Fibroblast of lung (primary cell): ENCODE measurements around the gene SERPINB1. TPM values are rescaled to one million over a fixed set of nuclear protein-coding genes. Genes with fewer than 3 reads are reported as not detected.
"Not testable (repeated sequence)": the region's sequence is repeated elsewhere in the genome, so short reads cannot be mapped to it uniquely, and the experiment has no call there.

Experiments
- DNase-seq, 2 donors: peaks; one replicate each; pipeline versions ENCODE4 v3.0.0 to v3.0.0-alpha.2; 2010; ENCODE audit warnings: low read depth in 2 of 2
- H2AFZ ChIP-seq: 2 replicates; pipeline ENCODE4 v1.5.1; 2012; ENCODE audit warnings: low read length, control low read depth, inconsistent platforms
- H3K27ac ChIP-seq: 2 replicates; pipeline ENCODE4 v1.5.1; 2011; ENCODE audit warnings: low read length, control low read depth; ENCODE audit not compliant: insufficient read depth
- H3K27me3 ChIP-seq: 2 replicates; pipeline ENCODE4 v1.5.1; 2011; ENCODE audit warnings: mild to moderate bottlenecking, low read length; ENCODE audit not compliant: control insufficient read depth, insufficient read depth
- H3K36me3 ChIP-seq: 2 replicates; pipeline ENCODE4 v1.5.1; 2011; ENCODE audit warnings: low read length; ENCODE audit not compliant: control insufficient read depth, insufficient read depth
- H3K4me1 ChIP-seq: 2 replicates; pipeline ENCODE4 v1.5.1; 2011; ENCODE audit warnings: low read length; ENCODE audit not compliant: control insufficient read depth, insufficient read depth; ENCODE audit errors: extremely low read depth
- H3K4me2 ChIP-seq: 2 replicates; pipeline ENCODE4 v1.5.1; 2011; ENCODE audit warnings: low read length, control low read depth; ENCODE audit not compliant: insufficient read depth; ENCODE audit errors: extremely low read depth
- H3K4me3 ChIP-seq, 4 experiments: fragments of 200-600 bp in 1 of 4; sonication (generic) in 1 of 4; replicated peaks in 1 of 4; 2 replicates each; pipeline ENCODE4 v1.5.1; 2011 to 2016; ENCODE audit warnings: low read length in 4 of 4, low read depth in 3 of 4, mild to moderate bottlenecking in 3 of 4, control low read depth in 2 of 4, inconsistent platforms in 1 of 4, mixed read lengths in 1 of 4; ENCODE audit not compliant: insufficient read depth in 1 of 4; ENCODE audit errors: control extremely low read depth in 1 of 4
- H3K79me2 ChIP-seq: 2 replicates; pipeline ENCODE4 v1.5.1; 2012; ENCODE audit warnings: mild to moderate bottlenecking, low read length, inconsistent platforms; ENCODE audit not compliant: control insufficient read depth, insufficient read depth
- H3K9ac ChIP-seq: 2 replicates; pipeline ENCODE4 v1.5.1; 2011; ENCODE audit warnings: mild to moderate bottlenecking, low read length, control low read depth; ENCODE audit not compliant: insufficient read depth
- H3K9me3 ChIP-seq: 2 replicates; pipeline ENCODE4 v1.5.1; 2012; ENCODE audit warnings: low read depth, low read length; ENCODE audit not compliant: control insufficient read depth, insufficient read depth
- H4K20me1 ChIP-seq: 2 replicates; pipeline ENCODE4 v1.5.1; 2011; ENCODE audit warnings: low read length; ENCODE audit not compliant: control insufficient read depth, insufficient read depth; ENCODE audit errors: extremely low read depth
- CTCF ChIP-seq, 2 donors: IDR thresholded peaks in 1 of 2; conservative IDR thresholded peaks in 1 of 2; 1 replicate in 1 of 2; 2 replicates in 1 of 2; pipeline ENCODE4 v1.5.1; 2011 to 2012; ENCODE audit warnings: low read length in 2 of 2, control low read depth in 1 of 2, inconsistent platforms in 1 of 2, low read depth in 1 of 2, mild to moderate bottlenecking in 1 of 2
- EZH2 ChIP-seq: IDR thresholded peaks from 2 replicates; pipeline ENCODE4 v1.5.1; 2012; ENCODE audit warnings: low read length, control low read depth, mild to moderate bottlenecking; ENCODE audit errors: missing control alignments
- polyA plus RNA-seq, 2 donors: library from polyadenylated mRNA; depleted of rRNA in 1 of 2; stranded (reverse) in 1 of 2; unstranded in 1 of 2; fragments of >200 nt; gene quantifications; 2 replicates each; pipeline ENCODE4 v1.2.1, GENCODE V29; 2011 to 2012; ENCODE audit warnings: missing spikeins in 1 of 2
- total RNA-seq: library from RNA; depleted of rRNA; stranded (reverse); fragments of >200 nt; gene quantifications from 2 replicates; pipeline ENCODE4 v1.2.1, GENCODE V29; 2014

Gene SERPINB1
- total and polyA plus RNA-seq, 2 donors (not counting 1 experiment from before 2014, with no cell fraction given) = 19.3 to 39.5 TPM

- no peaks in the 10 kb centered on the region for H3K4me1 ChIP-seq
- TF ChIP-seq CTCF (conservative IDR thresholded peaks at IDR 0.05 in 1 of 2, IDR thresholded peaks at IDR 0.05 in 1 of 2; ENCODE audit: low read depth in 1 of 2, low read length in 2 of 2) (no peak), EZH2 (no peak)
- DNase-seq = no peak
- no peaks in the 10 kb centered on the region for H3K27me3 ChIP-seq
- no peaks in the 10 kb centered on the region for H3K79me2 ChIP-seq
- no peaks in the 10 kb centered on the region for H4K20me1 ChIP-seq
- no peak overlapping the region for H3K9ac ChIP-seq
- H3K9me3 ChIP-seq = no peaks in the 10 kb centered on the region
- no peak overlapping the region for H2AFZ ChIP-seq
- no peak overlapping the region for H3K27ac ChIP-seq
- H3K36me3 ChIP-seq = no peaks in the 10 kb centered on the region
- no peak overlapping the region for H3K4me3 ChIP-seq
- no peak overlapping the region for H3K4me2 ChIP-seq
These were observed 39.1 kb downstream of the SERPINB1 start for GRCh38 chr6:2802521-2803060.

GRCh38 chr6:2801687-2802086, 40.0 kb downstream of the SERPINB1 start:
- DNase-seq, H3K4me1 ChIP-seq, H4K20me1 ChIP-seq, H3K79me2 ChIP-seq, H3K4me2 ChIP-seq, H2AFZ ChIP-seq, H3K9me3 ChIP-seq, H3K4me3 ChIP-seq, H3K27ac ChIP-seq, H3K27me3 ChIP-seq, H3K36me3 ChIP-seq, H3K9ac ChIP-seq: not testable (repeated sequence)

GRCh38 chr6:2800552-2801316, 40.9 kb downstream of the SERPINB1 start:
- no peak for DNase-seq
- Histone ChIP-seq H3K4me2 (no peak overlapping the region), H2AFZ (no peak overlapping the region), H3K9ac (no peak overlapping the region), H3K36me3 (no peaks in the 10 kb centered on the region), H3K9me3 (no peaks in the 10 kb centered on the region), H3K4me1 (no peaks in the 10 kb centered on the region), H3K79me2 (no peaks in the 10 kb centered on the region), H4K20me1 (no peaks in the 10 kb centered on the region), H3K27ac (no peak overlapping the region), H3K4me3 (no peak overlapping the region), H3K27me3 (no peaks in the 10 kb centered on the region)
- TF ChIP-seq EZH2 (no peak), CTCF (conservative IDR thresholded peaks at IDR 0.05 in 1 of 2, IDR thresholded peaks at IDR 0.05 in 1 of 2; ENCODE audit: low read depth in 1 of 2, low read length in 2 of 2) (no peak)
